BJ (cell line): ENCODE results near the gene HMGCS1. TPM values are rescaled to one million over a fixed set of nuclear protein-coding genes. Genes with fewer than 3 reads are reported as not detected.

Experiments
- CTCF ChIA-PET: fragments of 350-600 bp; formaldehyde crosslinking; extraction: SDS; loops from one replicate; lab custom pipeline; 2021; ENCODE audit warnings: antibody characterized with exemption, inconsistent platforms; lab: Yijun Ruan, JAX
- POLR2A ChIA-PET: fragments of 300-600 bp; sonication (Branson Sonifier 250); formaldehyde crosslinking; extraction: SDS; loops from one replicate; lab custom pipeline; 2021; ENCODE audit warnings: antibody characterized with exemption; lab: Charles Lee
- DNase-seq: peaks from one replicate; pipeline ENCODE4 v3.0.0-alpha.2; 2011; ENCODE audit warnings: low read depth
- H3K27me3 ChIP-seq: 2 replicates; pipeline ENCODE4 v1.6.0; 2011; ENCODE audit warnings: low read length; ENCODE audit not compliant: control insufficient read depth, insufficient read depth
- H3K36me3 ChIP-seq: 2 replicates; pipeline ENCODE4 v1.5.1; 2011; ENCODE audit warnings: low read length; ENCODE audit not compliant: control insufficient read depth, insufficient read depth
- H3K4me3 ChIP-seq: 2 replicates; pipeline ENCODE4 v1.5.1; 2011; ENCODE audit warnings: low read depth, mild to moderate bottlenecking, control low read depth, low read length
- CTCF ChIP-seq: IDR thresholded peaks from 2 replicates; pipeline ENCODE4 v1.5.1; 2011; ENCODE audit warnings: low read depth, mild to moderate bottlenecking, control low read depth, inconsistent platforms, low read length, moderate library complexity; ENCODE audit not compliant: insufficient read depth
- polyA plus RNA-seq: library from polyadenylated mRNA; depleted of rRNA; stranded (reverse); fragments of >200 nt; gene quantifications from 2 replicates; pipeline ENCODE4 v1.2.3, GENCODE V29; 2011

HMGCS1 gene
- polyA plus RNA-seq, 1 experiment: 8.6 TPM

- H3K36me3 ChIP-seq: peaks cover 7% of the 10 kb centered on the region
- CTCF ChIA-PET: interaction anchor here (0.8 to 1.6 kb wide), 6 partner anchors 10 to 382 kb away, joined by 3 to 6 read pairs (median 4); no protein-coding TSS in a partner anchor
- no peak overlapping the region for H3K4me3 ChIP-seq
- DNase-seq: no peak
- no peak for TF ChIP-seq CTCF
- POLR2A ChIA-PET: no interaction called here
- no peaks in the 10 kb centered on the region for H3K27me3 ChIP-seq
These were observed 18.0 kb downstream of the HMGCS1 start for GRCh38 chr5:43295202-43295601.

DNA sequence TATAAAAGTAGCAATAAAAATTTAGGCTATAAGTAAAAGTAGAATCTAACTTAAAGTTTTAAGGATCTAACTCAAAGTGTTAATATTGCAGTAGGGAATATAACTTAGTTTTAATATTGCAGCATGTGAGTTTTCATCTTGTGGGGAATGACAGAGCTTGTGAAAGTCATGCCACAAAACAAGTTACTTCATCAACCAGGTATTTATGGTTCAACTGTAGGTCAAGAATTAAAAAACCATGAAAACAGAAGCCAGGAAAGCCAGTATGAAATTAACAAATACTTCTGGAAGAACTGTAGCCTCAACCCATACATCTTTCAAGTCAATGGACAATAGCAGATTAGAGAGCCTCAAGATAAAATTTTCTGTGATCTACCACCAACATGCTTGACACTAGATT, 19.0 kb downstream of the HMGCS1 start:
- Histone ChIP-seq H3K27me3 (no peaks in the 10 kb centered on the region), H3K36me3 (peaks cover 7% of the 10 kb centered on the region), H3K4me3 (no peak overlapping the region)
- TF ChIP-seq CTCF: no peak
- peak; percentile 28 for DNase-seq
- CTCF ChIA-PET: interaction anchor here (1.3 kb wide), 1 partner anchor 11 kb away, joined by 4 read pairs; no protein-coding TSS in a partner anchor
- POLR2A ChIA-PET: interaction anchor here (0.7 kb wide), 1 partner anchor 21 kb away, joined by 5 read pairs; no protein-coding TSS in a partner anchor

DNA sequence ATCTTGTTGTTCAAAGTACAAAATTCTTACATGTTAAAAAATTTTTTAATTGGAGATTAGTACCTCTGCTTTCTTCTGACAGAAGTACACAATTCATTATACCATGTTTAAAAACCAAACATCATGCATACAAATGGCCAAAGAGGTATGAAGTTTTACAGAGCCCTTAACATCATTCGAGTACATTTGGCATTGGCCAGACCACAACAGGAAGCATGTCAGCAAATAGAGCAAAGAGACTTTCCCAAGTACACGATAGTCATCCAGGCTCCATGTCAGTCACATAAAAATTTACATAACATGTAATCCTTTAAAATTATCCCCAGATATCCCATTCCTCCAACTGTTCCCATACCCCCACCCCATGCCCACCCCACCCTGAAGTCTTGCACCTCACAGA, 22.5 kb downstream of the HMGCS1 start:
- CTCF ChIA-PET: interaction anchor here (1.3 kb wide), 1 partner anchor 10 kb away, joined by 4 read pairs; no protein-coding TSS in a partner anchor

DNA sequence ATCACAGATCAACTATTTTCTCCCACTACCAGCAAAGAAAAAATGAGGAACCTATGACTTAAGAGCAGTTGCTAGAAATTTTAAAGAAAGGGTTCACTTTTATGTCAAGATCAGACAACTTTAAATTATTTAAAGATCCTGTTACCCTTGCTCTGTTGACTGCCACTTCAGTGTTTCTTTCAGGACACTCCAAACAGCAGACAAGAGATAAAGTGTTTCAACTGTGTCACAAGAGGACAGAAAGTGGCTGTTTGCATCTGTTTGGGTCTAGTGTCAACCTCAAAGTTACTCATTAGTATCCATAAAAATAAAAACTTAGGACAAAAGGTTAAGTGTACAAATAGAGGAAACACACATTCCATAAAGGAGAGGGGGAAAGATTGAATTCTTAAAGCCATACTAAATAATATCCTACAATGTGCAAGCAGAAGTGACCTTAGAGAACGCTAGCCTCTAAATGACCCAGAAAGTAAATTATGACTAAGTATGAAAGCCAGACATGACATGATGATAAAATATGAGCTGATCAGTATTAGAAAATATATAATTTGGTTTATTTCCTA, 24.9 kb downstream of the HMGCS1 start:
- DNase-seq: no peak
- no peak for TF ChIP-seq CTCF
- Histone ChIP-seq H3K4me3 (no peak overlapping the region), H3K27me3 (no peaks in the 10 kb centered on the region), H3K36me3 (no peaks in the 10 kb centered on the region)
- POLR2A ChIA-PET: no interaction called here
- CTCF ChIA-PET: no interaction called here

More for the DNA sequence above, 22.5 kb downstream of the HMGCS1 start:
- DNase-seq: no peak
- Histone ChIP-seq H3K27me3 (no peaks in the 10 kb centered on the region), H3K4me3 (no peak overlapping the region), H3K36me3 (0 out of 2 replicates have a peak, but pooled peaks cover 1% of the 10 kb centered on the region)
- POLR2A ChIA-PET: no interaction called here
- no peak for TF ChIP-seq CTCF

GRCh38 chr5:43287493-43287892, 25.7 kb downstream of the HMGCS1 start:
- Histone ChIP-seq H3K36me3 (no peaks in the 10 kb centered on the region), H3K27me3 (no peaks in the 10 kb centered on the region), H3K4me3 (no peak overlapping the region)
- CTCF ChIA-PET: no interaction called here
- POLR2A ChIA-PET: no interaction called here
- DNase-seq: no peak
- no peak for TF ChIP-seq CTCF
